Upper lobe of right lung (tissue), 1 donor: Measurements from ENCODE around the gene RPL35A. TPM values are rescaled to one million over a fixed set of nuclear protein-coding genes. Genes with fewer than 3 reads are reported as not detected.
"Not testable (repeated sequence)": the region's sequence is repeated elsewhere in the genome, so short reads cannot be mapped to it uniquely, and the experiment has no call there.

Experiments
- ATAC-seq: fragments of 200-7000 bp; cut with Tn5 transposase; one replicate; pipeline ENCODE4 v1.9.1; 2020; ENCODE audit warnings: mild to moderate bottlenecking, moderate library complexity
- DNase-seq: peaks from one replicate; pipeline ENCODE4 v3.0.0-alpha.2; 2020
- H3K27ac ChIP-seq: fragments of 200-600 bp; one replicate; pipeline ENCODE4 v1.8.0; 2022
- H3K27me3 ChIP-seq: fragments of 200-600 bp; one replicate; pipeline ENCODE4 v1.8.0; 2022; ENCODE audit warnings: mild to moderate bottlenecking
- H3K36me3 ChIP-seq: fragments of 200-600 bp; one replicate; pipeline ENCODE4 v1.8.0; 2022
- H3K4me1 ChIP-seq: fragments of 200-600 bp; one replicate; pipeline ENCODE4 v1.8.0; 2022
- H3K4me3 ChIP-seq: fragments of 200-600 bp; one replicate; pipeline ENCODE4 v1.8.0; 2022; ENCODE audit warnings: mild to moderate bottlenecking
- H3K9me3 ChIP-seq: fragments of 200-600 bp; one replicate; pipeline ENCODE4 v1.8.0; 2022
- intact Hi-C: fragments of 100-400 bp; cut with DNase I; formaldehyde crosslinking; loops from one replicate; pipeline ENCODE4 v1.11.0; 2022
- total RNA-seq: library from RNA; stranded (reverse); fragmentation: NEBNext Ultra II Directional; extraction: Animal tissue kit (Norgen Biotek cat#: 25700); gene quantifications from one replicate; pipeline ENCODE4 v1.2.1, GENCODE V29; 2021
- TF ChIP-seq, protein P1 (sequence below): fragments of 200-600 bp; IDR thresholded peaks from one replicate; pipeline ENCODE4 v1.8.0; 2022; ENCODE audit warnings: antibody characterized with exemption
- donor health status: DM: no; HTN: yes; CAD: no; lungs with severe emphysema.

The RPL35A gene
- total RNA-seq, 1 donor from 2014 or later = 723 TPM

- peaks cover 52% of the 10 kb centered on the region for H3K36me3 ChIP-seq
Measured at GRCh38 chr3:197956626-197956988, 6.6 kb downstream of the RPL35A start.

DNA sequence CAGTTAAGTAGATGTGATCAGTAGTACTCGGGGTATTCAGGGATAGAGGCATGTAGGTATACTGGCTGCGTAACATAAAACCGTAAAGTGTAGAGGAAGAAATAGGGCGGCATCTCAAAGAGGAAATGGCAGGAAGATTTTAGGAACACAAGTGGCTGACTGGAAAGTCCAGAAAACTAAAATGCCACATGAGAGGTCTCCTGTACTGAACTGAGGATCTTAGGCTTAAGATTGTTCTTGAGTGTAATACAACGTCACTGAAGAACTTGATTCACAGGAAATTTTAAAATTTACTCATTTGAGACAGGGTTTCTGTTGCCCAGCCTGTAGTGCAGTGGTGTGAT lies 7.8 kb downstream of the RPL35A start:
- Histone ChIP-seq H3K27me3 (no peaks in the 10 kb centered on the region), H3K27ac (peak overlapping the region; percentile 80), H3K9me3 (no peaks in the 10 kb centered on the region), H3K36me3 (peaks cover 41% of the 10 kb centered on the region), H3K4me1 (peaks cover 49% of the 10 kb centered on the region), H3K4me3 (no peak overlapping the region)
- intact Hi-C loops = no loop called here
- TF ChIP-seq, protein P1, sequence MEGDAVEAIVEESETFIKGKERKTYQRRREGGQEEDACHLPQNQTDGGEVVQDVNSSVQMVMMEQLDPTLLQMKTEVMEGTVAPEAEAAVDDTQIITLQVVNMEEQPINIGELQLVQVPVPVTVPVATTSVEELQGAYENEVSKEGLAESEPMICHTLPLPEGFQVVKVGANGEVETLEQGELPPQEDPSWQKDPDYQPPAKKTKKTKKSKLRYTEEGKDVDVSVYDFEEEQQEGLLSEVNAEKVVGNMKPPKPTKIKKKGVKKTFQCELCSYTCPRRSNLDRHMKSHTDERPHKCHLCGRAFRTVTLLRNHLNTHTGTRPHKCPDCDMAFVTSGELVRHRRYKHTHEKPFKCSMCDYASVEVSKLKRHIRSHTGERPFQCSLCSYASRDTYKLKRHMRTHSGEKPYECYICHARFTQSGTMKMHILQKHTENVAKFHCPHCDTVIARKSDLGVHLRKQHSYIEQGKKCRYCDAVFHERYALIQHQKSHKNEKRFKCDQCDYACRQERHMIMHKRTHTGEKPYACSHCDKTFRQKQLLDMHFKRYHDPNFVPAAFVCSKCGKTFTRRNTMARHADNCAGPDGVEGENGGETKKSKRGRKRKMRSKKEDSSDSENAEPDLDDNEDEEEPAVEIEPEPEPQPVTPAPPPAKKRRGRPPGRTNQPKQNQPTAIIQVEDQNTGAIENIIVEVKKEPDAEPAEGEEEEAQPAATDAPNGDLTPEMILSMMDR = no peak
- ATAC-seq (no peak), DNase-seq (no peak)

More at GRCh38 chr3:197956626-197956988, 6.6 kb downstream of the RPL35A start:
- no peaks in the 10 kb centered on the region for H3K9me3 ChIP-seq
- H3K27ac ChIP-seq = peak overlapping the region; percentile 80
- peaks cover 58% of the 10 kb centered on the region for H3K4me1 ChIP-seq
- no peak overlapping the region for H3K4me3 ChIP-seq
- no peak for DNase-seq
- TF ChIP-seq, protein P1 = no peak
- no peaks in the 10 kb centered on the region for H3K27me3 ChIP-seq
- intact Hi-C loops = no loop called here
- no peak for ATAC-seq

GRCh38 chr3:197958346-197958745 lies 8.4 kb downstream of the RPL35A start:
- no peak for ATAC-seq
- no peak for DNase-seq
- TF ChIP-seq, protein P1 = no peak
- H3K27ac ChIP-seq = peak overlapping the region; percentile 80
- intact Hi-C loops = no loop called here
- H3K4me3 ChIP-seq = no peak overlapping the region
- H3K4me1 ChIP-seq = peaks cover 44% of the 10 kb centered on the region
- no peaks in the 10 kb centered on the region for H3K27me3 ChIP-seq
- peaks cover 35% of the 10 kb centered on the region for H3K36me3 ChIP-seq
- H3K9me3 ChIP-seq = no peaks in the 10 kb centered on the region

DNA sequence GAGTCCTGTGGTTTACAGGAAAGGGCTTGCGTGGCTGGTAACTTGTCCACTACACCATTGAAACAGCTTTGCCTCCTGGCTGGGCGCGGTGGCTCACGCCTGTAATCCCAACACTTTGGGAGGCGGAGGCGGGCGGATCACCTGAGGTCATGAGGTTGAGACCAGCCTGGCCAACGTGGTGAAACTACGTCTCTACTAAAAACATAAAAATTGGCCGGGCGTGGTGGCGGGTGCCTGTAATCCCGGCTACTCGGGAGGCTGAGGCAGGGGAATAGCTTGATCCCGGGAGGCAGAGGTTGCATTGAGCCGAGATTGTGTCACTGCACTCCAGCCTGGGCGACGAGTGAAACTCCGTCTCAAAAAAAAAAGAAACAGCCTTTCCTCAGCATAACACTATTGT lies 8.9 kb downstream of the RPL35A start:
- Histone ChIP-seq H3K36me3 (peaks cover 30% of the 10 kb centered on the region), H3K4me1 (peaks cover 41% of the 10 kb centered on the region), H3K27ac (peak overlapping the region; percentile 73)
- intact Hi-C loops, DNase-seq, H3K9me3 ChIP-seq, H3K4me3 ChIP-seq, H3K27me3 ChIP-seq, ATAC-seq: not testable (repeated sequence)

GRCh38 chr3:197959500-197959890 lies 9.5 kb downstream of the RPL35A start:
- Histone ChIP-seq H3K4me3 (peak overlapping the region; percentile 67), H3K36me3 (peaks cover 23% of the 10 kb centered on the region), H3K27me3 (no peaks in the 10 kb centered on the region), H3K9me3 (no peaks in the 10 kb centered on the region), H3K4me1 (peaks cover 40% of the 10 kb centered on the region), H3K27ac (peak overlapping the region; percentile 73)
- intact Hi-C loops = no loop called here
- DNase-seq (no peak), ATAC-seq (no peak)
- TF ChIP-seq, protein P1 = no peak

- peaks cover 17% of the 10 kb centered on the region for H3K36me3 ChIP-seq
- H3K27ac ChIP-seq = peak within 1 kb of the TSS; percentile 73
- H3K27me3 ChIP-seq = no peaks in the 10 kb centered on the region
- peaks cover 40% of the 10 kb centered on the region for H3K4me1 ChIP-seq
- H3K4me3 ChIP-seq = peak within 1 kb of the TSS; percentile 67
- DNase-seq = peak; percentile 98
- TF ChIP-seq, protein P1 = peak; percentile 9
- ATAC-seq = peak; percentile 98
- no peaks in the 10 kb centered on the region for H3K9me3 ChIP-seq
- intact Hi-C loops = no loop called here
Measured at GRCh38 chr3:197959891-197960693, 10.1 kb downstream of the RPL35A start, which contains the start of gene LMLN. Gene LMLN, plus strand, starts transcription at chr3:197960217. Its CDS starts 29 bp downstream, at chr3:197960246.
